Glutamatergic neuron (in vitro differentiated cells): Measurements from ENCODE around the gene GNGT1. TPM values are rescaled to one million over a fixed set of nuclear protein-coding genes. Genes with fewer than 3 reads are reported as not detected.

Source experiments
- DNase-seq: peaks from one replicate; pipeline ENCODE4 v3.0.0; 2022
- H3K27ac Mint-ChIP-seq: one replicate; pipeline ENCODE4 v1.8.0; 2020; ENCODE audit warnings: mild to moderate bottlenecking, mixed read lengths, inconsistent platforms; ENCODE audit not compliant: unreplicated experiment
- H3K27me3 Mint-ChIP-seq: one replicate; pipeline ENCODE4 v1.8.0; 2020; ENCODE audit warnings: mild to moderate bottlenecking, moderate library complexity, mixed read lengths, inconsistent platforms; ENCODE audit not compliant: unreplicated experiment
- H3K36me3 Mint-ChIP-seq: one replicate; pipeline ENCODE4 v1.8.0; 2020; ENCODE audit warnings: mild to moderate bottlenecking, mixed read lengths, inconsistent platforms; ENCODE audit not compliant: unreplicated experiment
- H3K4me1 Mint-ChIP-seq: one replicate; pipeline ENCODE4 v1.8.0; 2020; ENCODE audit warnings: mild to moderate bottlenecking, low read depth, mixed read lengths, inconsistent platforms; ENCODE audit not compliant: unreplicated experiment
- H3K4me3 Mint-ChIP-seq: one replicate; pipeline ENCODE4 v1.8.0; 2020; ENCODE audit warnings: mild to moderate bottlenecking, mixed read lengths, inconsistent platforms; ENCODE audit not compliant: unreplicated experiment
- H3K9me3 Mint-ChIP-seq: one replicate; pipeline ENCODE4 v1.8.0; 2020; ENCODE audit warnings: mild to moderate bottlenecking, moderate library complexity, mixed read lengths, inconsistent platforms; ENCODE audit not compliant: unreplicated experiment
- total RNA-seq: library from RNA; stranded (reverse); fragmentation: NEBNext Ultra II Directional; extraction: Animal tissue kit (Norgen Biotek cat#: 25700); gene quantifications from one replicate; pipeline ENCODE4 v1.2.1, GENCODE V29; 2021; ENCODE audit not compliant: unreplicated experiment
- TF ChIP-seq, protein P1 (sequence below): fragments of 200-600 bp; sonication (generic); IDR thresholded peaks from one replicate; pipeline ENCODE4 v1.5.0; 2021; ENCODE audit not compliant: partially characterized antibody, unreplicated experiment

GNGT1 gene
- total RNA-seq, 1 donor from 2014 or later: not detected

DNA sequence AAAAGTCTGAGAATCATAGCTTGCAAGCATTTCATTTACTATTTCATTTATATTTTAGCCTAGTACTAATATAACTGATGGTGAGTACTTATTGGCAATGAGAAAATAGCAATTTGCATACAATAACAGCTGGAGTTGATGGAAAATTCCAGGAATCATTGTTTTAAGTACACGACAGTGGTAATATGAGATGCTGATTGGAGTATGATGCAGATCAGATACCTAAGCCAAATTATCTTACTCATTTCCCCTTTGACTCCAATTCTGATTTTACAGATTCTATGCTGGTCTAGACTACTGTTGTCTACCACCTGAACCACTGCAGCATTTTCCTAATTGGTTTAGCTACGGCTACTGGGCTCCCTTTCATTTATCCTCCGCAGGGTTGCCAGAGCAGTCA, 51.8 kb downstream of the GNGT1 start:
- TF ChIP-seq, protein P1, sequence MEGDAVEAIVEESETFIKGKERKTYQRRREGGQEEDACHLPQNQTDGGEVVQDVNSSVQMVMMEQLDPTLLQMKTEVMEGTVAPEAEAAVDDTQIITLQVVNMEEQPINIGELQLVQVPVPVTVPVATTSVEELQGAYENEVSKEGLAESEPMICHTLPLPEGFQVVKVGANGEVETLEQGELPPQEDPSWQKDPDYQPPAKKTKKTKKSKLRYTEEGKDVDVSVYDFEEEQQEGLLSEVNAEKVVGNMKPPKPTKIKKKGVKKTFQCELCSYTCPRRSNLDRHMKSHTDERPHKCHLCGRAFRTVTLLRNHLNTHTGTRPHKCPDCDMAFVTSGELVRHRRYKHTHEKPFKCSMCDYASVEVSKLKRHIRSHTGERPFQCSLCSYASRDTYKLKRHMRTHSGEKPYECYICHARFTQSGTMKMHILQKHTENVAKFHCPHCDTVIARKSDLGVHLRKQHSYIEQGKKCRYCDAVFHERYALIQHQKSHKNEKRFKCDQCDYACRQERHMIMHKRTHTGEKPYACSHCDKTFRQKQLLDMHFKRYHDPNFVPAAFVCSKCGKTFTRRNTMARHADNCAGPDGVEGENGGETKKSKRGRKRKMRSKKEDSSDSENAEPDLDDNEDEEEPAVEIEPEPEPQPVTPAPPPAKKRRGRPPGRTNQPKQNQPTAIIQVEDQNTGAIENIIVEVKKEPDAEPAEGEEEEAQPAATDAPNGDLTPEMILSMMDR: no peak
- Mint-ChIP-seq H3K36me3 (no peaks in the 10 kb centered on the region), H3K4me1 (peaks cover 2% of the 10 kb centered on the region), H3K27me3 (no peaks in the 10 kb centered on the region), H3K4me3 (no peak overlapping the region), H3K9me3 (no peaks in the 10 kb centered on the region), H3K27ac (no peak overlapping the region)
- DNase-seq: no peak

DNA sequence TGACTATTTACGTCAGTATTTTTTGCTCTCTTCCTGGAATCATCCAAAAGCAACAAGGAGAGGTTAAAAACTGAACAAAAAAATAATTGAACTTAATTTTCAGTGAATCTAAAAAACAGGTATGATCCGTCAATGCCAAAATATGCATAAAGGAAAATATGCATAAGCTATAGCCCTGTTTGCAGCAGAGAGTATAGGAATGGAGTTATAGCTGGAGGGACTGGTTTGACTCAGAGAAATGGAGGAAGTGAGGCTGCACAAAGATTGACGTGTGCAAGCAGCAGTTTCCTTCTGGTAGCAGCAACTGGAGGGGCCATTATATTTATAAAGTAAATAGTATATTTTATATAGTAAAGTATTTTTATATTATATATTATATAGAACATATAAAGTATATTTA, 52.3 kb downstream of the GNGT1 start:
- H3K9me3 Mint-ChIP-seq: no peaks in the 10 kb centered on the region
- no peaks in the 10 kb centered on the region for H3K27me3 Mint-ChIP-seq
- no peak for DNase-seq
- H3K36me3 Mint-ChIP-seq: no peaks in the 10 kb centered on the region
- TF ChIP-seq, protein P1: no peak
- no peak overlapping the region for H3K27ac Mint-ChIP-seq
- H3K4me3 Mint-ChIP-seq: no peak overlapping the region
- peaks cover 2% of the 10 kb centered on the region for H3K4me1 Mint-ChIP-seq

Other genes with a start within 250 kb of the GNGT1 start
- gene TFPI2, start 15.8 kb upstream of the GNGT1 start, total RNA-seq: 3.2 TPM
- 0.56 TPM for gene GNG11, start 15.2 kb downstream of the GNGT1 start, total RNA-seq
- gene BET1, start 97.8 kb downstream of the GNGT1 start, total RNA-seq: 14.5 TPM